HL-60 (cell line): ENCODE results near the gene PHF11.

Experiments
- DNase-seq, 2 experiments: peaks; one replicate each; pipeline ENCODE4 v3.0.0-alpha.2; 2010 to 2020; ENCODE audit warnings: low read depth in 1 of 2, low spot score in 1 of 2
- H3K27ac ChIP-seq: fragments of 250-450 bp; sonication (Bioruptor Pico); replicated peaks from 2 replicates; pipeline ENCODE4 v1.5.1; 2020; ENCODE audit warnings: mild to moderate bottlenecking, moderate library complexity
- H3K27me3 ChIP-seq: fragments of 250-450 bp; sonication (Bioruptor Pico); 2 replicates; pipeline ENCODE4 v1.5.1; 2021; ENCODE audit warnings: mild to moderate bottlenecking, moderate library complexity; ENCODE audit not compliant: insufficient read depth, poor library complexity, severe bottlenecking
- H3K4me3 ChIP-seq: replicated peaks from 2 replicates; pipeline ENCODE4 v1.5.1; 2011; ENCODE audit warnings: mild to moderate bottlenecking, control low read depth, low read length; ENCODE audit not compliant: insufficient read depth
- CTCF ChIP-seq: IDR thresholded peaks from one replicate; pipeline ENCODE4 v1.5.1; 2011; ENCODE audit warnings: low read length, control low read depth, inconsistent platforms; ENCODE audit not compliant: insufficient read depth
- GABPA ChIP-seq: IDR thresholded peaks from 2 replicates; pipeline ENCODE4 v1.6.1; 2012; ENCODE audit warnings: low read depth
- POLR2AphosphoS5 ChIP-seq: IDR thresholded peaks from 2 replicates; pipeline ENCODE4 v1.6.1; 2012; ENCODE audit warnings: low read depth
- REST ChIP-seq: IDR thresholded peaks from 2 replicates; pipeline ENCODE4 v1.6.1; 2012; ENCODE audit warnings: low read depth; ENCODE audit not compliant: insufficient replicate concordance
- SPI1 ChIP-seq: IDR thresholded peaks from 2 replicates; pipeline ENCODE4 v1.6.1; 2012; ENCODE audit warnings: low read depth, mild to moderate bottlenecking, borderline replicate concordance

Gene PHF11

GRCh38 chr13:49533591-49534269 is 38.0 kb downstream of the PHF11 start:
- Histone ChIP-seq H3K27me3 (no peaks in the 10 kb centered on the region), H3K27ac (peak overlapping the region; percentile 11), H3K4me3 (no peak overlapping the region)
- DNase-seq: peak in 1 of 2 experiments; percentile 58
- TF ChIP-seq CTCF (no peak), SPI1 (peak; percentile 64; the same call in 1 of the 2 replicates)

- TF ChIP-seq REST (no peak), SPI1 (peak; percentile 51; the same call in 1 of the 2 replicates)
- H3K4me3 ChIP-seq: no peak overlapping the region
- no peak overlapping the region for H3K27ac ChIP-seq
- no peak for DNase-seq
- H3K27me3 ChIP-seq: no peaks in the 10 kb centered on the region
These were observed 40.6 kb downstream of the PHF11 start for GRCh38 chr13:49536144-49536873.

- Histone ChIP-seq H3K4me3 (no peak overlapping the region), H3K27me3 (no peaks in the 10 kb centered on the region), H3K27ac (no peak overlapping the region)
- no peak for TF ChIP-seq POLR2AphosphoS5
- TF ChIP-seq GABPA: no peak
- no peak for TF ChIP-seq REST
- TF ChIP-seq SPI1: no peak
- no peak for DNase-seq
These were observed 42.7 kb downstream of the PHF11 start for GRCh38 chr13:49538404-49538803.

- Histone ChIP-seq H3K27ac (no peak overlapping the region), H3K27me3 (no peaks in the 10 kb centered on the region), H3K4me3 (no peak overlapping the region)
- DNase-seq: no peak
- TF ChIP-seq CTCF (no peak), REST (no peak), SPI1 (no peak), POLR2AphosphoS5 (no peak), GABPA (no peak)
These were observed 43.6 kb downstream of the PHF11 start for GRCh38 chr13:49539313-49539712.
